NCI-H187 (cell line): Measurements from ENCODE around the gene ARFGEF3.
"Not testable (repeated sequence)": the region's sequence is repeated elsewhere in the genome, so short reads cannot be mapped to it uniquely, and the experiment has no call there.

ENCODE experiments used
- DNase-seq, 2 experiments: peaks; one replicate each; lab custom pipeline; 2025; lab: John Stamatoyannopoulos, UW

ARFGEF3 gene

DNA sequence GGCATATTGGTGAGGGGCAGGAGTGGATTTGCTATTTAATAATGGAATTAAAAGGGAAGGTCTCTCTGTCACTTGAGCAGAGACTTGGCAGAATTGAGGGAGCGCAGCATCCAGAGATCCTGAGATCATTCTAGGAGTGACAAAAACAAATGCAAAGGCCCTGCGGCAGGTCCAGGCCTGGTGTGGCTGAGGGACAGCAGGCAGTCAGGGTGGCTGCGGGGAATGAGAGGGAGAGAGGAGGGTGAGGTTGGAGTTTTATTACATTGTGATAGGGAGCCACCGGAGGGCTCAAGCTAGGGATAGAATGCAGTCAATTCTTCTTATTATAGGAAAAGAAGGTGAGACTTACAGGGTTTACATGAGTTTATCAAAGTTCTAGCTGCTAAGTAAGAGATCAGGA lies 116.1 kb downstream of the ARFGEF3 start:
- no peak for DNase-seq

DNA sequence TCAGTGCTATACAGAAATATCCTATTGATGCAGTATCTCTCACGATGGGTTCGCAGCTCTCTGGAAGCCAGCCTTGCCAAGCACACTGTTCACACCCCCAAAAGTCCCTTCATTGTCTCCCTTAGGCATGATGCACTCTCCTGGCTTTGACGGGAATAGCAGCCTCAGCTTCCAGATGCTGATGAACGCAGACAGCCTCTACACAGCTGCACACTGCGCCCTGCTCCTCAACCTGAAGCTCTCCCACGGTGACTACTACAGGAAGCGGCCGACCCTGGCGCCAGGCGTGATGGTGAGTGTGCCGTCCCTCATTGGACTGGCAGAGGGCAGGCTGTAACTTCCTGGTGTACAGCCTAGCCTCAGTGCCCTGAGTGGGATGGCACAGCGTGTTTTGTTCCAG lies 116.6 kb downstream of the ARFGEF3 start:
- no peak for DNase-seq

DNA sequence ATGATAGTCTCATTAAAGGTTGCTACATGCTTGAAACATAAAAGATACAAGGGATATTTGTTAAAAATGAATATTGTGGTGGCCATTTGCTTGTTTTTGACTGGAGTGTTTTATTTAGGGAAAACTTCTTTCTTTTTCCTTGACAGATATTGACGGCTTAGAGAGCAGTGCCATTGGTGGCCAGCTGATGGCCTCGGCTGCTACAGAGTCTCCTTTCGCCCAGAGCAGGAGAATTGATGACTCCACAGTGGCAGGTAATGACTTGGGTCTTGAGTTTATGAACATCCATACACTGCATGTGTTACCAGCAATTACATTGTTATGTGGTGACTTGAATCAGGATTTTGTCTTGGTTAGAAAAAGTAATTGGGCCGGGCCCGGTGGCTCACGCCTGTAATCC lies 124.1 kb downstream of the ARFGEF3 start:
- DNase-seq, result no peak

DNA sequence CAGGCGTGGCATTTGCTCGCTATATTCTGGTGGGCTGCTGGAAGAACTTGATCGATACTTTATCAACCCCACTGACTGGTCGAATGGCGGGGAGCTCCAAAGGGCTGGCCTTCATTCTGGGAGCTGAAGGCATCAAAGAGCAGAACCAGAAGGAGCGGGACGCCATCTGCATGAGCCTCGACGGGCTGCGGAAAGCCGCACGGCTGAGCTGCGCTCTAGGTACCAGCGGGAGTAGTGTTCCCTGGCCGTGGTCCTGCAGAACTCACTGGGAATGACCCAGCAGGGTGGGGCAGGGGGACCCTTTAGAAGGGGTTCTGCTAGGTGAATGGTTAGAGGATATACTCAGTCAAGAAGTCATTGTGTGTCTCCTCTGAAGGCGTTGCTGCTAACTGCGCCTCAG lies 125.0 kb downstream of the ARFGEF3 start:
- no peak for DNase-seq

GRCh38 chr6:138287144-138287955 lies 125.6 kb downstream of the ARFGEF3 start:
- peak; percentile 62 to 64 for DNase-seq

DNA sequence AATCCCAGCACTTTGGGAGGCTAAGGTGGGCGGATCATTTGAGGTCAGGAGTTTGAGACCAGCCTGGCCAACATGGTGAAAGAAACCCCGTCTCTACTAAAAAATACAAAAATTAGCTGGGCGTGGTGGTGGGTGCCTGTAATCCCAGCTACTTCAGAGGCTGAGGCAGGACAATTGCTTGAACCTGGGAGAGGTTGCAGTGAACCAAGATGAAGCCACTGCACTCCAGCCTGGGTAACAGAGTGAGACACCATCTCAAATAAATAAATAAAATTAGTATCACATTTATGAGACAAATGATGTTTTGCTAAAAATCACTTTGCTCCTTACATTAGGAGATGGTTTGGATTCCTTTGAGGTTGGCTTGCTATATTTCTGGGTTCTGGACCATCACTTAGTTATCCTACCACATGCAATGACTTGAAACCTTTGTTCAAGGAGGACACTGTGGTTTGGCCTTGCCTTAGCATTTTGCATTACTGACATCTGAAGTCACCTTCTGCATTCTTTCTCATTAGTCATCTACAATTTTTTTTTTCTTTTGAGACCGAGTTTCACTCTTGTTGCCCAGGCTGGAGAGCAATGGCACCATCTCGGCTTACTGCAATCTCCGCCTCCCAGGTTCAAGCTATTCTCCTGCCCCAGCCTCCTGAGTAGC lies 126.8 kb downstream of the ARFGEF3 start:
- not testable (repeated sequence) for DNase-seq

GRCh38 chr6:138289739-138290138 lies 128.0 kb downstream of the ARFGEF3 start:
- peak; percentile 18 to 68 for DNase-seq

DNA sequence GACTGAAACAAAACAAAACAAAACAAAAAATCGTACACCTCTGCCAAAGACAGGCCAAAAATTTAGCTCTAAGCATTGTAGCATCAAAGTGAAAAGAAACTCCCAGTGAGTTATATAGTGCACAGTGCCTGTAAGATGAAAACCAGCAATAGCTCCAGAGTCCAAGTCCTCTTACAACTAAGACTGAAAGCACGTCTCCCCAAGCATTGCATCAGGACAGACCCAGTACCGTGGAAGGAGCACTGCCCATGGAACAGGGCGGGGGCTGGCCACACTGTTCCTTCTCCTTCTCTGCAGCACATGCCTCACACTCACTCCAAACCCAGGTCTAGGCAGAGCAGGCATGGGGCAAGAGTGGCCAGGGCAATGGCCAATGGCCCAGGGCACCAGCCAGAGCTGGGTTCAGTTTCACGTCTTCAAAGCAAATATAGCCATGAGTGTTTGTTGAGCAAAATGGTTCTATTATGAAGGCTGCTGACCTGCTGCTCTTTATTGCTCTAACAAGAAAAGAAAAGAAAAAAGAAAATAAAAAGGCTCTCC lies 128.8 kb downstream of the ARFGEF3 start:
- DNase-seq, result peak in 1 of 2 experiments; percentile 4

DNA sequence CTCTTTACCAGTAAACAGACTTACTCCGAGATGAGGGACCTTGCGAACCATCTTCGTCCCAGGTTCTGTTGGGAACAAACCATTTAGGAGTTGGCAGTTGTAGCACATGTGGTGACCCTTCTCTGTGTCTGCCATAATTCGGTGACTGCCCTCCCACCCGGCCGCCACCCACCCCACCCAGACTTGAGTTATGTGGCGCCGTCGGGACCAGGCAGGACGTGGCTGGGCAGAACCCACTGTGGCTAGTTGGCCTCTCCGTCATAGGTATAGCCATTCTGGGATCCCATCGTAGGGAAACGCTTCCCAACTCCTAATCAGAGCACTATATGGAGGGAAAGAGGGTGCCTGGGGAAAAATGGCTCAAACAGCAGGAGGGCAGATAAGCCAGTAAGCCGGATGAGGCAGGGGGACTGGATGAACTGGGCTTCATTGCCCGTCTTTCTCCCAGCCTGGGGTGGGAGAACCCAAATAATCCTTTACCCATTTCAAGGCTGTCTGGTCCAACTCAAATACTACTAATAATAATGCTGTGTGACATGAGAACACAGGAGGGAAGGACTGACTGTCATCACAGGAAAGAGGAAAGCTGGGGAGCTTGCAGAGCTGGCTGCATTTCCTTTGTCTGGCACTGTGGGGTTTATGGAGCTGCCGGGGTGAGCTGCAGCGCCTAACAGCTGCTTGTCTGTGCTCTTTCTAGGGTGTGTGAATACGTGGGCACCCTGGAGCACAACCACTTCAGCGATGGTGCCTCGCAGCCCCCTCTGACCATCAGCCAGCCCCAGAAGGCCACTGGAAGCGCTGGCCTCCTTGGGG lies 129.5 kb downstream of the ARFGEF3 start:
- DNase-seq, result no peak

DNA sequence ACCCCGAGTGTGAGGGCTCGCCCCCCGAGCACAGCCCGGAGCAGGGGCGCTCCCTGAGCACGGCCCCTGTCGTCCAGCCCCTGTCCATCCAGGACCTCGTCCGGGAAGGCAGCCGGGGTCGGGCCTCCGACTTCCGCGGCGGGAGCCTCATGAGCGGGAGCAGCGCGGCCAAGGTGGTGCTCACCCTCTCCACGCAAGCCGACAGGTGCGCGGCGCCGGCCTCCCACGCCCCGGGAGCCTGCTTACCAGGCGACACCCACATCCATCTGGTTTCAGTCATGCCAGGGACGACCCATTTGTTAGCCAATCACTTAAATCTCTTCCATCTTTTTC lies 130.1 kb downstream of the ARFGEF3 start:
- DNase-seq, result no peak

- DNase-seq, result no peak
Observed at GRCh38 chr6:138292482-138292881, 130.7 kb downstream of the ARFGEF3 start.

DNA sequence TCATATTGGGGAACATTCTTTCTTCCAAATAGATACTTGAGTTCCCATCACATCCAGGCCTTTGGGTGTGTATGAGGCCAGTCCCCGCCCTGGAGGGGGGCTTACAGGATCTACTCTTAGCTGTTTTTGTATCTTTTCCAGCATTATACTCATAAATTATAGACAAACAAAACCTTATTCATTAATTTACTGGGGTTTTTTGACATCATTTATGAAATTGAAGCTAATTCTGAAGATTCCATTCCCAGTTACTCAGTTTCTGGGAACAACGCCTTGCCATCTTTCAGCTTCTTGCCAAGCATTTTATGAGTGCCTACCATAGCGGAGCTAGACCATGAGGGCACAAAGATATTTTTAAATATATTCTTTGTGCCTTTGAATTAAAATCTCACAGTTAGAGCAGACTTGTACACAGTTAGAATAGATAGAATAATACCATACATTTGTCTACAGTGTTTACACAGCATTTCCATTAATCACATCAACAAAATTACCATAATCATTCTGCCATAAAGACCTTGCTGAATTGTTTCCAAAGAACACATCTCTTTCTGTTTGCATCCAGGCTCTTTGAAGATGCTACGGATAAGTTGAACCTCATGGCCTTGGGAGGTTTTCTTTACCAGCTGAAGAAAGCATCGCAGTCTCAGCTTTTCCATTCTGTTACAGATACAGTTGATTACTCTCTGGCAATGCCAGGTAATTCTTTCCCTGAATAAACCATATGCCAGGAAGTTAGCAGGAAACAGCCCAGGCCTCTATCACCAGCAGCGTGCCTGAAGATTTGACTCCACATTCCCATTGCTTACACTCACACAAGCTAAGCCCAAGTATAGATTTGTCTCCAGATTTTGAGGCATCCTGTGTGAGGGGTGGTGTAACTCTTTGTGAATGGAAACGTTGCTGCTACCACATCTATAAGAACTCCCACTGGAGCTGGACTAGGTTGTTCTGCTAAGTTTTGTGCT lies 132.0 kb downstream of the ARFGEF3 start:
- DNase-seq, result no peak

- no peak for DNase-seq
Observed at GRCh38 chr6:138296381-138296780, 134.6 kb downstream of the ARFGEF3 start.

DNA sequence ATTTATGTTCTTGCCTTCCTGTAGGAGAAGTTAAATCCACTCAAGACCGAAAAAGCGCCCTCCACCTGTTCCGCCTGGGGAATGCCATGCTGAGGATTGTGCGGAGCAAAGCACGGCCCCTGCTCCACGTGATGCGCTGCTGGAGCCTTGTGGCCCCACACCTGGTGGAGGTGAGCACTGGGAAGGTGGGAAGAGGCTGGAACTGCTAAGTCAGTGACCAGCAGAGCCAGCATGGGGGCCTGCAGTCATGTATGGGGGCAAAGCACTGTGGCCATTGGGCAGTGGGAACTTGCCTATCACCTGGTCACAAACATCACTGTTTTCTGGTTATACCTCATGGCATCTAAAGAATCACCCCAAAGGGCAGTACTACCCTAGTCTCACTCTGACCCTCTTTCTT lies 135.0 kb downstream of the ARFGEF3 start:
- no peak for DNase-seq

GRCh38 chr6:138297761-138298298 lies 136.1 kb downstream of the ARFGEF3 start:
- DNase-seq, result no peak

- DNase-seq, result no peak
Observed at GRCh38 chr6:138300469-138300868, 138.7 kb downstream of the ARFGEF3 start.

GRCh38 chr6:138302554-138302953 lies 140.8 kb downstream of the ARFGEF3 start:
- no peak for DNase-seq

DNA sequence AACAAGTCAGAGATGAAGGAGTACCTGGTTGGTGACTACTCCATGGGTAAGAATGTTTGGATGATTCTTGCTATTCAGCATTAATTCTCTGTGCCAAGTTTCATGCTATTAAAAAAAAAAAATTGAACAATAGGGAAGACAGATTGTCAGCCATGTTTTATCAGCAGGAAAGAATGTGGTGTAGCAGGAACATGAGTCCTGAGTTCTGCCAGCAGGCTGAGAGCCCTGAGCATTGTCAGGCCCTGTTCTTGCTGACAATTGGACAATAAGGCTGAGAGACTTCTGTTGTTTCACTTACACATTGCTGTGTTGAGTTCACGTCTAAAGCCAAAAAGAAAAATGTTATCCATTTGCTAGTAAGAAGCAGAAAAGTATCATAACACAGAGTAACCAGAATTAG lies 145.6 kb downstream of the ARFGEF3 start:
- DNase-seq, result no peak

- DNase-seq, result no peak
Observed at GRCh38 chr6:138307816-138308730, 146.3 kb downstream of the ARFGEF3 start.

- no peak for DNase-seq
Observed at GRCh38 chr6:138308731-138309110, 147.0 kb downstream of the ARFGEF3 start.
